Gastroesophageal sphincter (tissue), 3 donors: ENCODE results near the gene CCHCR1.

Experiments
- EP300 ChIP-seq: sonication (generic); formaldehyde crosslinking; IDR thresholded peaks from one replicate; pipeline ENCODE4 v1.6.1; 2017; ENCODE audit warnings: antibody characterized with exemption, mild to moderate bottlenecking
- POLR2A ChIP-seq, 2 donors: fragments of 450-650 bp; IDR thresholded peaks; one replicate each; pipeline ENCODE4 v1.6.1; 2017; ENCODE audit warnings: antibody characterized with exemption in 2 of 2, mild to moderate bottlenecking in 2 of 2, moderate library complexity in 1 of 2
- POLR2AphosphoS5 ChIP-seq: sonication (generic); formaldehyde crosslinking; IDR thresholded peaks from one replicate; pipeline ENCODE4 v1.6.1; 2017; ENCODE audit warnings: antibody characterized with exemption
- TF ChIP-seq, protein P1 (sequence below), 4 experiments: fragments of 200-600 bp in 2 of 4; fragments of 450-650 bp in 2 of 4; sonication (generic) in 1 of 4; IDR thresholded peaks; one replicate each; pipeline ENCODE4 v1.5.1; 2017 to 2019; ENCODE audit warnings: antibody characterized with exemption in 4 of 4, mild to moderate bottlenecking in 2 of 4, moderate library complexity in 2 of 4

DNA sequence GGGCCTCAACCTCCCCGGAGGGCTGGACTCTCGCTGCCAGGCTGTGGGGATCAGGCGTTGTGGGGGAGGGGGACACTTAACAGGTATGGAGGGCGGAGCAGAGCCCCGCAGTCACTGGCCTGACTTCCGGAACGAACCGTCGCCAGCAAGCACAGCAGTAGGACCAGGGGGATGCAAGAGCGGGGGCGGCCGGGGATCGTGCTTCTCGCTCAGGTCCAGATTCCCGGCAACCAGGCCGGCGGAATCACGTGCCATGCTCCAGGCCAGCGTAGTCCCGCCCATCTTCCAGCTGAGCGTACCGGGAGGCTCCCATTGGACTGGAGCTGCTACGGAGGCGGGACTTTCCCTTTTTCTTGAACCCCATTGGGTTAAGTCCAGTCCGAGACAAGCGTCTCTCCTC, 22.9 kb upstream of the CCHCR1 start:
- TF ChIP-seq, protein P1, sequence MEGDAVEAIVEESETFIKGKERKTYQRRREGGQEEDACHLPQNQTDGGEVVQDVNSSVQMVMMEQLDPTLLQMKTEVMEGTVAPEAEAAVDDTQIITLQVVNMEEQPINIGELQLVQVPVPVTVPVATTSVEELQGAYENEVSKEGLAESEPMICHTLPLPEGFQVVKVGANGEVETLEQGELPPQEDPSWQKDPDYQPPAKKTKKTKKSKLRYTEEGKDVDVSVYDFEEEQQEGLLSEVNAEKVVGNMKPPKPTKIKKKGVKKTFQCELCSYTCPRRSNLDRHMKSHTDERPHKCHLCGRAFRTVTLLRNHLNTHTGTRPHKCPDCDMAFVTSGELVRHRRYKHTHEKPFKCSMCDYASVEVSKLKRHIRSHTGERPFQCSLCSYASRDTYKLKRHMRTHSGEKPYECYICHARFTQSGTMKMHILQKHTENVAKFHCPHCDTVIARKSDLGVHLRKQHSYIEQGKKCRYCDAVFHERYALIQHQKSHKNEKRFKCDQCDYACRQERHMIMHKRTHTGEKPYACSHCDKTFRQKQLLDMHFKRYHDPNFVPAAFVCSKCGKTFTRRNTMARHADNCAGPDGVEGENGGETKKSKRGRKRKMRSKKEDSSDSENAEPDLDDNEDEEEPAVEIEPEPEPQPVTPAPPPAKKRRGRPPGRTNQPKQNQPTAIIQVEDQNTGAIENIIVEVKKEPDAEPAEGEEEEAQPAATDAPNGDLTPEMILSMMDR (IDR thresholded peaks at IDR 0.05), result no peak
- TF ChIP-seq POLR2A (IDR thresholded peaks at IDR 0.05) (no peak), POLR2AphosphoS5 (no peak), EP300 (no peak)
